ENCODE measurements around the gene MAP7. TPM values are rescaled to one million over a fixed set of nuclear protein-coding genes. Genes with fewer than 3 reads are reported as not detected.

The MAP7 gene
- total RNA-seq, 1 donor from 2014 or later, result 1.3 TPM

- Mint-ChIP-seq H3K27ac (ENCODE audit: unreplicated experiment) (no peak overlapping the region), H3K4me3 (ENCODE audit: unreplicated experiment) (no peak overlapping the region), H3K9me3 (ENCODE audit: unreplicated experiment) (no peaks in the 10 kb centered on the region), H3K4me1 (ENCODE audit: unreplicated experiment) (no peaks in the 10 kb centered on the region), H3K27me3 (ENCODE audit: unreplicated experiment) (no peaks in the 10 kb centered on the region), H3K36me3 (ENCODE audit: low read depth, unreplicated experiment) (no peaks in the 10 kb centered on the region)
- TF ChIP-seq CTCF (IDR thresholded peaks at IDR 0.05; ENCODE audit: unreplicated experiment), result no peak
- no peak for DNase-seq (ENCODE audit: low spot score)
These were observed 129.4 kb downstream of the MAP7 start for GRCh38 chr6:136420853-136421252.

- Mint-ChIP-seq H3K9me3 (ENCODE audit: unreplicated experiment) (no peaks in the 10 kb centered on the region), H3K27me3 (ENCODE audit: unreplicated experiment) (no peaks in the 10 kb centered on the region), H3K36me3 (ENCODE audit: low read depth, unreplicated experiment) (no peaks in the 10 kb centered on the region), H3K4me1 (ENCODE audit: unreplicated experiment) (no peaks in the 10 kb centered on the region), H3K27ac (ENCODE audit: unreplicated experiment) (no peak overlapping the region), H3K4me3 (ENCODE audit: unreplicated experiment) (no peak overlapping the region)
- no peak for TF ChIP-seq CTCF (IDR thresholded peaks at IDR 0.05; ENCODE audit: unreplicated experiment)
- no peak for DNase-seq (ENCODE audit: low spot score)
These were observed 134.7 kb downstream of the MAP7 start for GRCh38 chr6:136415351-136416007.

DNA sequence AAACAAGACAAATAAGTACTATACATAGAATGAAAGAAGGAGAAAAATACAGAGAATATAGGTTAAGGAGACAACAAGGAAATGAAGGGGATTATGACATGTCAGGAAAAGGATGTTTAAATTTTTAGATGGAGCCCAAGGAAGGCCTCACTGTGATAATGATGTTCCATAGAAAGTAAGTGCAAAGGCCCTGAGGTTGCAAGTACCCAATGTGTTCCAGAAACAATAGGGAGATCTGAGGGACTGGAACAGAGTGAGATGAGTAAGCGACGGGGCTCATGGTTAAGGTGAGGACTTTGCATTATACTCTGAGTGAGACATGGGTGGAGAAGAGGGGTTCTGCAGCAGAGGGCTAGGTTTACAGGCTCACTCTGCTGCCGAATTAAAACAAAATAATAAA lies 137.8 kb downstream of the MAP7 start:
- no peak for TF ChIP-seq CTCF (IDR thresholded peaks at IDR 0.05; ENCODE audit: unreplicated experiment)
- peaks cover 2% of the 10 kb centered on the region for H3K27me3 Mint-ChIP-seq (ENCODE audit: unreplicated experiment)
- no peak for DNase-seq (ENCODE audit: low spot score)
- no peaks in the 10 kb centered on the region for H3K4me1 Mint-ChIP-seq (ENCODE audit: unreplicated experiment)
- no peak overlapping the region for H3K27ac Mint-ChIP-seq (ENCODE audit: unreplicated experiment)
- no peaks in the 10 kb centered on the region for H3K9me3 Mint-ChIP-seq (ENCODE audit: unreplicated experiment)
- no peaks in the 10 kb centered on the region for H3K36me3 Mint-ChIP-seq (ENCODE audit: low read depth, unreplicated experiment)
- H3K4me3 Mint-ChIP-seq (ENCODE audit: unreplicated experiment), result no peak overlapping the region

GRCh38 chr6:136411453-136412354 lies 138.5 kb downstream of the MAP7 start:
- Mint-ChIP-seq H3K27ac (ENCODE audit: unreplicated experiment) (no peak overlapping the region), H3K36me3 (ENCODE audit: low read depth, unreplicated experiment) (no peaks in the 10 kb centered on the region), H3K27me3 (ENCODE audit: unreplicated experiment) (peaks cover 2% of the 10 kb centered on the region), H3K4me3 (ENCODE audit: unreplicated experiment) (no peak overlapping the region), H3K9me3 (ENCODE audit: unreplicated experiment) (no peaks in the 10 kb centered on the region), H3K4me1 (ENCODE audit: unreplicated experiment) (no peaks in the 10 kb centered on the region)
- no peak for TF ChIP-seq CTCF (IDR thresholded peaks at IDR 0.05; ENCODE audit: unreplicated experiment)
- no peak for DNase-seq (ENCODE audit: low spot score)

- Mint-ChIP-seq H3K36me3 (ENCODE audit: low read depth, unreplicated experiment) (no peaks in the 10 kb centered on the region), H3K4me1 (ENCODE audit: unreplicated experiment) (no peaks in the 10 kb centered on the region), H3K27ac (ENCODE audit: unreplicated experiment) (no peak overlapping the region), H3K4me3 (ENCODE audit: unreplicated experiment) (no peak overlapping the region), H3K27me3 (ENCODE audit: unreplicated experiment) (peaks cover 2% of the 10 kb centered on the region), H3K9me3 (ENCODE audit: unreplicated experiment) (no peaks in the 10 kb centered on the region)
- DNase-seq (ENCODE audit: low spot score), result no peak
- no peak for TF ChIP-seq CTCF (IDR thresholded peaks at IDR 0.05; ENCODE audit: unreplicated experiment)
These were observed 139.2 kb downstream of the MAP7 start for GRCh38 chr6:136411025-136411325.

All from endothelial cell (in vitro differentiated cells).